G401 (cell line): Measurements from ENCODE around the gene GINS3. TPM values are rescaled to one million over a fixed set of nuclear protein-coding genes. Genes with fewer than 3 reads are reported as not detected.
"Not testable (repeated sequence)": the region's sequence is repeated elsewhere in the genome, so short reads cannot be mapped to it uniquely, and the experiment has no call there.

ENCODE experiments used
- DNase-seq: peaks from one replicate; pipeline ENCODE4 v3.0.0-alpha.2; 2015; ENCODE audit warnings: low spot score
- in situ Hi-C: cut with HindIII; loops from 2 replicates; pipeline ENCODE4 v1.10.0; 2016; ENCODE audit warnings: low sequenced_read_pairs, mixed read lengths
- total RNA-seq: library from RNA; depleted of rRNA; stranded (reverse); fragments of >200 nt; shearing (Covaris generic); gene quantifications from 2 replicates; pipeline ENCODE4 v1.2.3, GENCODE V29; 2014

Gene GINS3
- total RNA-seq, 1 experiment from 2014 or later: 9.9 TPM

- in situ Hi-C loops: no loop called here
- no peak for DNase-seq
Measured at GRCh38 chr16:58384437-58385055, 7.7 kb upstream of the GINS3 start.

GRCh38 chr16:58385218-58385773 is 7.0 kb upstream of the GINS3 start:
- in situ Hi-C loops: no loop called here
- no peak for DNase-seq

- DNase-seq: no peak
- in situ Hi-C loops: no loop called here
Measured at GRCh38 chr16:58389724-58390123, 2.5 kb upstream of the GINS3 start.

GRCh38 chr16:58393138-58393504 is 850 bp downstream of the GINS3 start:
- DNase-seq: no peak
- in situ Hi-C loops: no loop called here

DNA sequence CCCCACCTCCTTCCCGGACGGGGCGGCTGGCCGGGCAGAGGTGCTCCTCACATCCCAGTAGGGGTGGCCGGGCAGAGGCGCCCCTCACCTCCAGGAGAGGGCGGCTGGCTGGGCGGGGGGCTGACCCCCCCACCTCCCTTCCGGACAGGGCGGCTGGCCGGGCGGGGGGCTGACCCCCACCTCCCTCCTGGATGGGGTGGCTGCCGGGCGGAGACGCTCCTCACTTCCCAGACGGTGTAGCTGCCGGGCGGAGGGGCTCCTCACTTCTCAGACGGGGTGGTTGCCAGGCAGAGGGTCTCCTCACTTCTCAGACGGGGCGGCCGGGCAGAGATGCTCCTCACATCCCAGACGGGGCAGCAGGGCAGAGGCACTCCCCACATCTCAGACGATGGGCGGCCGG is 4.6 kb downstream of the GINS3 start:
- in situ Hi-C loops, DNase-seq: not testable (repeated sequence)

DNA sequence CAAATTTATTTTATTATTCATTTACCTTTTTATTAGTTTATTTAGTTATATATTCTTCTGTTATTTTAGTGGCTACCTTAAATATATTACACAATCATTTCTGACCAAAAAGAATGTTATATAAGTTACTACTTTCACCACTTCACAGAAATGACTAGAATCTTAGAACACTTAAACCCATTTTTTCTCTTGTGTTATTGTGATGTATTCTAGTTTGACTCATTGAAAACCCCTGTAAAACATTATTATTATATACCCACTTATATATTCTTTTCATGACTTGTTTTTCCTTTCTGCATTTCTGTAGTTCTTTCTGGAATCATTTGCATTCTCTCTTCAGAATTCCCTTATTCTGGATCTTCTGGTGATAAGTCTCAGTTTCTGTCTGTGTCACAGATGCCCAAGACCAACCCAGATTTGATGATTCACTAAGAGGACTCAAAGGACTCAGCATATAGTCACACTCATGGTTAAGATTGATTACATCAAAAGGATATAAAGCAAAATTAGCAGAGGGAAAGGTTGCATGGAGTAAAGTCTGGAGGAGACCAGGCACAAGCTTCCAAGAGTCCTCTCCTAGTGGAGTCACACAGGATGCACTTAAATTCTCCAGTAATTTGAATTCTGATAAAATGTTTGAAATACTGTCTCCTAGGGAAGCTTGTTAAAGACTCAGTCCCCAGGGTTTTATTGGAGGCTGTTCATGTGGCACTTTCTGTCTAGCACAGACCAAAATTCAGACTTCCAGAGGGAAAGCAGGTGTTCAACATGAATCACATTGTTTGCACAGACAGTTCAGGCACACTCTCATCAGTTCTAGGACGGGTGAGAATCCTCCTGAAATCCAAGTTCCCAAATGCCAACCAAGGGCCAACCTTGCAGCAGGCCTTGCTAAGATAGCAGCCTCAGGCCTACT is 7.7 kb downstream of the GINS3 start:
- in situ Hi-C loops: no loop called here
- DNase-seq: no peak

- in situ Hi-C loops, DNase-seq: not testable (repeated sequence)
Measured at GRCh38 chr16:58401305-58401704, 9.0 kb downstream of the GINS3 start.

DNA sequence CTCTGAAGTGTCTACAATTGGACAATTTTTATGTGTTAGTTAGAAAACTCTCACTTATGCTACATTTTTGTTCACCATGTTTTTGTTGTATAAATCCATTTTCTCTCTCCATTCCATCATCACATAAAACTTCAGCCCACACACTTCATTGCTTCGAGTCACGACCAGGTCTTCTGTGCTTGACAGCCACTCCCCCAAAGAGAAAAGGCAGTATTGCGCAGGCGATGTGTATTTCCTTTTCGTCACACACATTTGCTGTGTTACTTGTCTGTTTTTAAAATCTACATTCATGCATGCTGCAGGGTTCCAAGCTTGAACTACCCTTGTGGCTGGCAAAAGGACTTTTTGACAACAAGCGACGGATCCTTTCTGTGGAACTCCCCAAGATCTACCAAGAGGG is 10.5 kb downstream of the GINS3 start:
- no peak for DNase-seq
- in situ Hi-C loops: no loop called here

DNA sequence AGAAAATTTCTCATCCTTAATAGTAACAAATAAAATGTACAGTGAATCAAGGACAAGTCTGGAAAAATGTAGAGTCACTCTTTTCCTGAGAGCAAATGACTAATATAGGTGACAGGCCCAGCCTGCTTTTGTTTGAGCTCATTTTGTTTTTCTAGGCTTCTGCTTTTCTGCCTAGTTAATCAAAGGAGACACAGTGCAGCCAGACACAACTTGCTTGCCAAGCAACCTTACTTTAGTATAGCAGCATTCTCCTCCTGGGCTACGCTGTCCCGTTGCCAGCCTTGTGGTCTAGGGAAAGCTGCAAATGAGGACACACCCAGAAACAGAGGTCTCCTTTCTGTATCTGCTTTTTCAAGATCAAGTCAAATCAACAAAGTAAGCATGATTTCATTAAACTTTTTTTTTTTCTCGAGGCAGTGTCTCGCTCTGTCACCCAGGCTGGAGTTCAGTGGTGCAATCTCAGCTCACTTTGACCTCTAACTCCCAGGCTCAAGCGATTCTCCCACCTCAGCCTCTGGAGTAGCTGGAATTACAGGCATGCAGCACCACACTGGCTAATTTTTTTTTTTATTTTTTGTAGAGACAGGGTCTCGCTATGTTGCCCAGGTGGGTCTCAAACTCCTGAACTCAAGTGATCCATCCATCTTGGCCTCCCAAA is 17.2 kb downstream of the GINS3 start:
- in situ Hi-C loops: no loop called here
- DNase-seq: no peak

GRCh38 chr16:58411336-58411735 is 19.1 kb downstream of the GINS3 start:
- in situ Hi-C loops: no loop called here
- no peak for DNase-seq

DNA sequence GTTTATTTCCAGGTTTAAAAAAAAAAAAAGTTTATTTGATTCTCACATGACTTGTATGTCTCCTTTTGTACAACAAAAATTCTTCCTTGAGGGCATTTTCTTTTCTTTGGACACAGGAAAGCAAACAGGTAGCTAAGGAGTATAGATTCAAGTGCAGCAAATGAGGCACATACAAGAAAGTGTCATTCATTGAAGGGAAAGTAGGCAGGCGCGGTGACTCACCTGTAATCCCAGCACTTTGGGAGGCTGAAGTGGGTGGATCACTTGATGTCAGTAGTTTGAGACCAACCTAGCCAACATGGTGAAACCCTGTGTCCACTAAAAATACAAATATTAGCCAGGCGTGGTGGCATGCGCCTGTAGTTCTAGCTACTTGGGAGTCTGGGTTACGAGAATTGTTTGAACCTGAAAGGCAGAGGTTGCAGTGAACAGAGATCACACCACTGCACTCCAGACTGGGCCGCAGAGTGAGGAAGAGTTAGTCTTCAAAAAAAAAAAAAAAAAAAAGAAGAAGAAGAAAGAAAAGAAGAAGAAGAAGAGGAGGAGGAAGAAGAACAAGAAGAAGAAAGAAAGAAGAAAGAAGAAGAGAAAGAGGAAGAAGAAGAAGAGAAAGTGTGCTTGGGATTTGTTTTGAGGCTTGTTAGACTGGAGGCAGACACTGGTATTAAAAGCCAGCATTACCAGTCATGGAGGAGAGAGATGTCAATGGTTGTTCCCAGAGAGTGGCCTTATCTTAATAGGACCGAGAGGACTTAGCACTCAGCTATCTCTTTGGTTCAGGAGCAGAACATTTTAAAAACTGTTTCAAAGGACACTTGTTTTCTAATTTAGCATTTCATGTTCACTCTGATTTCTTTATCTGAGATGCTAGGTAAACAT is 19.7 kb downstream of the GINS3 start:
- in situ Hi-C loops: no loop called here
- no peak for DNase-seq

DNA sequence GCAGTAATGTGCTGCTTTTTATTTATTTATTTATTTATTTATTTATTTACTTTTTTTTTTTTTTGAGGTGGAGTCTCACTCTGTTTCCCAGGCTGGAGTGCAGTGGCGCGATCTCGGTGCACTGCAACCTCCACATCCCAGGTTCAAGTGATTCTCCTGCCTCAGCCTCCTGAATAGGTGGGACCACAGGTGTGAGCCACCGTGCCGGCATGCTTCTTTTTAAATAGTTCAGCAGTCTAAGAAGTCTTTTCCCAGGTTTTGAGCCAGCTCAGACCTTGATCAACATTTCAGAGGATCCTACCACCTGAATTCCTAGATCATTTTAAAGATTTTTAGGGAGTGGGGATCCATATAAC is 20.3 kb downstream of the GINS3 start:
- DNase-seq, in situ Hi-C loops: not testable (repeated sequence)

GRCh38 chr16:58413359-58413758 is 21.1 kb downstream of the GINS3 start:
- in situ Hi-C loops: no loop called here
- DNase-seq: no peak

GRCh38 chr16:58415003-58415402 is 22.7 kb downstream of the GINS3 start:
- DNase-seq: peak; percentile 81
- in situ Hi-C loops: no loop called here

GRCh38 chr16:58415961-58416360 is 23.7 kb downstream of the GINS3 start:
- in situ Hi-C loops, DNase-seq: not testable (repeated sequence)

GRCh38 chr16:58417035-58417434 is 24.8 kb downstream of the GINS3 start:
- in situ Hi-C loops: no loop called here
- DNase-seq: no peak

- DNase-seq: no peak
- in situ Hi-C loops: no loop called here
Measured at GRCh38 chr16:58417600-58417999, 25.3 kb downstream of the GINS3 start.

- in situ Hi-C loops: no loop called here
- no peak for DNase-seq
Measured at GRCh38 chr16:58418026-58418425, 25.8 kb downstream of the GINS3 start.

- in situ Hi-C loops: no loop called here
- no peak for DNase-seq
Measured at GRCh38 chr16:58418601-58419000, 26.3 kb downstream of the GINS3 start.
